Adrenal gland (tissue), 5 donors: ENCODE data around the gene DPH3.

Source experiments
- CTCF ChIP-seq, 6 experiments: fragments of 450-650 bp in 4 of 6; fragments of 200-600 bp in 2 of 6; sonication (generic) in 1 of 6; IDR thresholded peaks; 1 replicate in 5 of 6; 2 replicates in 1 of 6; pipeline versions ENCODE4 v1.5.1 to v1.8.0; 2016 to 2021; ENCODE audit warnings: antibody characterized with exemption in 6 of 6, mild to moderate bottlenecking in 2 of 6, moderate library complexity in 1 of 6
- POLR2A ChIP-seq, 2 donors: fragments of 450-650 bp; IDR thresholded peaks; one replicate each; pipeline ENCODE4 v1.6.1; 2017; ENCODE audit warnings: antibody characterized with exemption in 2 of 2, mild to moderate bottlenecking in 2 of 2, moderate library complexity in 1 of 2
- donor health status: DM: no; HTN: no; CAD: no.

GRCh38 chr3:16216373-16216935 lies 48.3 kb downstream of the DPH3 start:
- TF ChIP-seq CTCF (IDR thresholded peaks at IDR 0.05) = no peak
- TF ChIP-seq POLR2A (IDR thresholded peaks at IDR 0.05) = no peak
